COLO668 (cell line): Measurements from ENCODE around the gene CCND1.
A peak's percentile ranks its signal among the peaks of the same experiment; 100 is the strongest.
"Not testable (repeated sequence)": the region's sequence is repeated elsewhere in the genome, so short reads cannot be mapped to it uniquely, and the experiment has no call there.

ENCODE experiments used
- DNase-seq: peaks from one replicate; lab custom pipeline; 2025; ENCODE audit not compliant: unreplicated experiment; lab: John Stamatoyannopoulos, UW

The CCND1 gene

GRCh38 chr11:69617682-69618081 lies 23.3 kb upstream of the CCND1 start:
- no peak for DNase-seq

GRCh38 chr11:69618237-69618636 lies 22.7 kb upstream of the CCND1 start:
- DNase-seq: no peak

DNA sequence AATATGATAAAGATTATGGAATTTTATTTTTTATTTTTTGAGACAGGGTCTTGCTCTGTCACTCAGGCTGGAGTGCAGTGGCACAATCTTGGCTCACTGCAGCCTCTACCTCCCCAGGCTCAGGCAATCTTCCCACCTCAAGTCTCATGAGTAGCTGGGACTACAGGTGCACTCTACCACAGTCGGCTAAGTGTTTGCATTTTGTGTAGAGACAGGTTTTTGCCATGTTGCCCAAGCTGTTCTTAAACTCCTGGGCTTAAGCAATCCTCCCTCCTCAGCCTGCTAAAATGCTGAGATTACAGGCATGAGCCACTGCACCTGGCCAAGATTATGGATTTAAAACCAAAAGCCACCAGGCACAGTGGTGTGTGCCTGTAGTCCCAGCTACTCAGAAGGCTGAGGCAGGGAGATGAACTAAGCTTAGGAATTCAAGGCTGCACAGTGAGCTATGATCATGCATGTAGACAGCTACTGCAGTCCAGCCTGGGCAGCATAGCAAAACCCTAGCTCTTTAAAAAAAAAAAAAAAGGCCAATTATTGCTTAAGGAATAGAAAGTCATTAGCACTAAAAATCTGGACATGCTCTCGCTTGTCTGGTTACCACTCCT lies 20.2 kb upstream of the CCND1 start:
- DNase-seq: no peak

- not testable (repeated sequence) for DNase-seq
These were observed 18.8 kb upstream of the CCND1 start for GRCh38 chr11:69622097-69622681.

DNA sequence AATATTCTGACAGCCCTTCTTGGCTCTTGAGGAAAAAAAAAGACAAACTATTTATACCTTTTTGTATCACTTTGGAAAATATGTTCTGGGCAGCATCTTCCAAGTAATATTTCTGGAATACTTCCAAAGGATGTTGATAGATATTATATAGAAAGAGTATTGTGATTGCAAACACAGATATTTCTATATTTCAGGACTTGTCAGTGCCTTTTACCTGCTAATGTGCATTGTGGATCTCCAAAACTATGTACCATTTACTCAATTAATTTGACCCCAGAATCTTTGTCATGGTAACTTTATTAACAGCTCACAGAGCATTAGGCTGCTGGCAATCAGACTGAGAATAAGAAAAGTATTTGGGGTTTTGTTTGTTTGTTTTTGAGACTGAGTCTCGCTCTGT lies 16.7 kb upstream of the CCND1 start:
- DNase-seq: no peak

- DNase-seq: no peak
These were observed 15.5 kb upstream of the CCND1 start for GRCh38 chr11:69625476-69625875.

DNA sequence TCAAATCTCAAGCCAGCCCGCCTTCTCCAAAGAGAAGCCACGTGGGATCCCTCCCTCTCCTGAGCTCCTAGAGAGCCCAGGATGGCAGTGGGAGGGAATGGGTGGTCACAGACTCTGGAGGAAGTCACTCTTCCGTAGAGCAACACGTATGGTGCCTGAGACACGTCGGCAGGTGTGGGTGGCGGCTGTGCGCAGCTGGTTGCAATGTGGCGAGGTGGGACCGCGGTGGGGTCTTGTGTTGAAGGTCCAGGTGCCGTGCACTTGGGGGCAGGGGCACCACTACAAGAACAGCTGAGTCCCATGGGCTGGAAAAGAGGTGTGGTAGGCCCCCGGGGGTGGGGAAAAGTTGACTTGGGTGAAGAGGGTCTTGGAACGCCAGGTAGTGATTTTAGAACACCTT lies 13.4 kb upstream of the CCND1 start:
- no peak for DNase-seq

- DNase-seq: no peak
These were observed 10.9 kb upstream of the CCND1 start for GRCh38 chr11:69630017-69630416.

DNA sequence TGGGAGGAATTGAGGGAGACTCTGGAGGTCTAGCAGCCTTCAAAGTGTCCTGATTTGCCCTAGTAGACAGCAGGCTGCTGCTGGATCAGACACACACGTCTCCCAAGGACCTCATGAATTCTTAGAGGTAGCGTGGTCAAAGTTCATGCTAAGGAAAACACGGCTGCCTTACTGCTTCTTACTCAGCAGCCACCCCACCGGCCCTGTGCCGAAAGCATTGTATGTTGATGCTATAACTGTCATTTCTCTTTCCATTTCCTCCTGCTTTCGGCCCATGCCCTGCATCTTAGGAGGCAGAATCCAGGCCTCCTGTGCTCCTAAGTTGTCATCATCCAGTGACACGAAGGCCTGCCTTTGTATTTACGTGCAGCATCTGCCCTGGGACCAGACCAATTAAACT lies 10.5 kb upstream of the CCND1 start:
- no peak for DNase-seq

DNA sequence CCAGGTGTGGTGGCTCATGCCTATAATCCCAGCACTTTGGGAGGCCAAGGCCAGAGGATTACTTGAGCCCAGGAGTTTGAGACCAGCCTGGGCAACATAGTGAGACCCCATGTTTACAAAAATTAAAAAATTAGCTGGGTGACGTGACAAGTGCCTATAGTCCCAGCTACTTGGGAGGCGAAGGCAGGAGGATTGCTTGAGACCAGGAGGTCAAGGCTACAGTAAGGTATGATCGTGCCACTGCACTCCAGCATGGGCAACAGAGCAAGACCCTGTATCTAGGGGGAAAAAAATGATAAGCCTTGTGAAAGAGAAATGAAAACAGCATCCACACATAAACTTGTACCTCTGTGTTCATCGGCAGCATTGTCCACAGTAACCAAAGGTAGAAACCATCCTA lies 8.1 kb upstream of the CCND1 start:
- DNase-seq: no peak

DNA sequence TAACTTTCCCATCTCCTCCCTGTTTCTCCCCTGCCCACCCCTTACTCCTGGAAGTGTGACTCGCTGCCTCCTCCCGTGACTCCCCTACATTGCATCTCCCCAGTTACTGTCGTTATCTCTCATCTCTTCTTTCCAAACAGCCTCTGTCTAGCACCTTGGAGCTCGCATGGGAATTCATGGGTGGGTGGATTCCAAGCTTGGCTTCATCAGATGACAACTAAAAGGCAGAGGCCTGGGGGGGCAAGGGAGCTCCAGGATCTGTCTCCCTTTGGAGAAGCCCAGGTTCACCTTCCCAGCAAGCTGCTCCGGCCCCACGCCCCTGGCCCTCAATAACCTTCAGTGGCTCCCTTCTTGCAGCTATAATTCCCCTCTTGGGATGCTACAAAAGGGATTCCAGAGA lies 6.9 kb upstream of the CCND1 start:
- no peak for DNase-seq

DNA sequence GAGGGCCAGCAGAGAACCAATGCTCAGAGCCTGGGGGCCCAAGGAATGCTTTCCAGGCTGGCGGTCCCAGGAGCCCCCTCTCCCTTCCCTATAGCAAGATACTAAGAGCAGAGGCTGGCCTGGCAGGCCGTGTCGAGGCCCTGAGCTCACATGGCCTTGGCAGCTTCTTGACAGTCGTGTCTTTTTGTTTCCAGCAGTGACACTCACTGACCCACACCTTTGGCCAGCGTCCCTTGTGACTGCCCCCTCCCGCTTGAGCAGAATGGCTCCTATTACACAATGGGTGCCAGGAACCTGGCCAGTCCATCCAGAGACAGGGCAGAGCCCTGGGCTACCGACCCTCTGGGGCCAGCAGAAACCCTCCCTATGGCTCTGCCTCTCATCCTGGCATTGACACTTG lies 6.4 kb upstream of the CCND1 start:
- DNase-seq: no peak

DNA sequence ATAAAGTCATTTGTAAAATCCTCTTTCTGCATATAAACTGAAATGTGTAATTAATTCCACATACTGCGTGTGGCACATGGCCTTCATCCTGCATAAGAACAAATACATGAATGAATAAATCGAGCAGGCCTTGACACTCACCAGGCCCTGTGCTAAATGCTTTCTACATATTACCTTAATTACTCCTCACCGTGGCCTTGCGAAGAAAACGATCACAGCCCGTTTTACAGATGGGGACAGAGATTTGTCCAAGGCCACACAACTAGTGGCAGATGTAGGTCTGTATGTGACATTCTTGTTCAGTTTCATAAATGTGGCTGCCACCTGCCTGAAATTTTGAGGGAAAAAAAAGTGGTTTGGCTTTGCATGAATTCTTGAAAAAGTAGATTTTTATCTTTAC lies 5.8 kb upstream of the CCND1 start:
- DNase-seq: no peak

GRCh38 chr11:69635804-69636511 lies 5.0 kb upstream of the CCND1 start:
- no peak for DNase-seq

DNA sequence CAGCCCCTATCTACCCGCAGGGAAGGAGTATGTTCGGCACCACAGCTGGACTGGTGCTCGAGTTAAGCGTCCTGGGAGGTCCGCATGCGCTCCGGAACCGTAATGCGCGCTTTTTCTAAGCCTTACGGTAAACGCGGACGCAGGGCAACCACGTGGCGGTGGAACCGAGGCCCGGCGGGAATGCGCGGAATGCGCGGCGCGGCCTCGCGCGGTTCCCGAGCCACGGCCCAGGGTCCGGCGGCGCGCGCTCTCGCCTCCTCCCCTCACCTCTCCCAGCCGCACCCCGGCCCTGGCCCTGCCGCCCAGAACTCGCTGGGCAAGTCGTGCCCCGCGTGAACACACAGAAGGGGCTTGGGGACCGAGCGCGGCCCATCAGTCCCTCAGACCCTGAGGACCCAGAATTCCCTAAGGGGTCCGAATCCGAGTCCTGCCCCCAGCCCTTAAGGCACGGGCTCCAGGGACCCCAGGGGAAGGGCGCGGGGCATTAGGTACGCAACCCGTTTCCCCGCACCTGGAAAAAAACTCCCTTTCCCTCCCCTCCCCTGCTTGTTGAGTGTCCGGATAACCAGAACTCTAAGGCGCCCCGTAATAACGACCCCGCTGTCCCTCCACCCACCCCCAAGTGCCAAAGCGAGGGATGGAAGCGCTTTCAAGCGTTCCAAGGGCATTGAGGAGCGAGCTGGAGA lies 4.3 kb upstream of the CCND1 start:
- DNase-seq: peak; percentile 25

DNA sequence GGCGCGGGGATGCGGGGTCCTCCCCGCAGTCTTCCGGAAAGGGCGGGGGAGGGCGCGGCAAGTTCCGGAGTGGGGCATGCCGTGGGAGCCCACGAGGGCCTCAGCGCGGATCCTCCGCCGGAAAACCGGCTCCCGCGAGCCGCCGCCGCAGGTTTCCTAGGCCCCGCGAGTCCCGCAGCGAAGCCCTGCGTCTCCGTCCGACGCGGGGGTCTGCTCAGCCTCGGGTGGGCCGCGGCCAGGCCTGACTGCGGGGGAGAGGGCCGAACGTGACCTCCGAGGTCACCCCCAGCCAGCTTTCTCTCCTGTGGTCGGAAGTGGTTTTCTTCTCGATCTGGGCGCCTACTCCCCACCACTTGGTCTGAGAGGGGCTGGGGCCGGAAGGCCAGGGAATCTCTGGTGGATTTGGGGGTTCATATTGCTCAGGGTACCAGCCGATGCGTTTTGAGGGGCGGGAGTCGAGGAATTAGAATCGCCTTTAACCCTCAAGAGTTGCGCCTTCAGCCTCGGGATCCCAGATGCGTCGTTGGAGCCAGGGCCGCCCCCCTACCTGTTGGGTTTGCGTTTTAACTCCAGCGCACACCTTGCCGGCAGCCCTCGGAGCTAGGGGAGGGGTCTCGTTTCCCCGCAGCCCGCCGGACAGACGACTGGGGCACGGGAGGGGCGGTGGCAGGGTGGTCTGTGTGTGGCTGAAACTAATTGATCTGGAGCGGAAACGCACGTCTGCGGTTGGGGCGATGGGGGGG lies 3.6 kb upstream of the CCND1 start:
- no peak for DNase-seq

GRCh38 chr11:69637941-69638871 lies 2.8 kb upstream of the CCND1 start:
- DNase-seq: peak; percentile 9

- peak; percentile 46 for DNase-seq
These were observed 1.8 kb upstream of the CCND1 start for GRCh38 chr11:69638941-69639681.

GRCh38 chr11:69639831-69640230 lies 1.1 kb upstream of the CCND1 start:
- DNase-seq: no peak
